IMR-90 (cell line): ENCODE data around the gene ELMO1. TPM values are rescaled to one million over a fixed set of nuclear protein-coding genes. Genes with fewer than 3 reads are reported as not detected.

Experiments used
- ATAC-seq: fragments of 200-7000 bp; cut with Tn5 transposase; 2 replicates; pipeline ENCODE4 v1.9.1; 2020; ENCODE audit warnings: low read depth, mild to moderate bottlenecking, moderate library complexity
- BruUV-seq: library from RNA; stranded (reverse); fragments of 400-500 nt; replicated peaks from 2 replicates; lab custom pipeline; 2021; lab: Mats Ljungman, UMichigan
- CTCF ChIA-PET: fragments of 300-600 bp; formaldehyde crosslinking; extraction: SDS; loops from one replicate; lab custom pipeline; 2021; ENCODE audit warnings: antibody characterized with exemption; lab: Yijun Ruan, JAX
- POLR2A ChIA-PET: fragments of 300-600 bp; sonication (Branson Sonifier 250); formaldehyde crosslinking; loops from one replicate; lab custom pipeline; 2022; ENCODE audit warnings: antibody characterized with exemption; ENCODE audit not compliant: unreplicated experiment; lab: Charles Lee
- DNase-seq: peaks from one replicate; pipeline ENCODE4 v3.0.0; 2013
- H2AFZ ChIP-seq: replicated peaks from 2 replicates; pipeline ENCODE3; 2013; ENCODE audit warnings: low read length, mild to moderate bottlenecking; ENCODE audit not compliant: poor library complexity
- H2AK5ac ChIP-seq: 2 replicates; pipeline ENCODE4 v1.6.1; 2013; ENCODE audit warnings: low read depth, low read length, inconsistent platforms
- H2AK9ac ChIP-seq: replicated peaks from 2 replicates; pipeline ENCODE3; 2013; ENCODE audit warnings: mild to moderate bottlenecking, low read depth, low read length, moderate library complexity; ENCODE audit not compliant: poor library complexity
- H2BK120ac ChIP-seq: 2 replicates; pipeline ENCODE4 v1.6.1; 2013; ENCODE audit warnings: low read depth, low read length, inconsistent platforms
- H2BK15ac ChIP-seq: 3 replicates; pipeline ENCODE4 v1.6.1; 2013; ENCODE audit warnings: low read depth, low read length, inconsistent platforms
- H2BK20ac ChIP-seq: 2 replicates; pipeline ENCODE4 v1.6.1; 2013; ENCODE audit warnings: low read depth, mild to moderate bottlenecking, inconsistent platforms, low read length, moderate library complexity
- H2BK5ac ChIP-seq: 2 replicates; pipeline ENCODE4 v1.6.1; 2013; ENCODE audit warnings: mild to moderate bottlenecking, low read depth, low read length, inconsistent platforms; ENCODE audit not compliant: poor library complexity, severe bottlenecking
- H3K14ac ChIP-seq: replicated peaks from 2 replicates; pipeline ENCODE4 v1.6.1; 2013; ENCODE audit warnings: low read depth, low read length, inconsistent platforms
- H3K18ac ChIP-seq: 2 replicates; pipeline ENCODE4 v1.6.1; 2013; ENCODE audit warnings: low read depth, low read length, control low read depth
- H3K23ac ChIP-seq: 2 replicates; pipeline ENCODE4 v1.6.1; 2013; ENCODE audit warnings: low read depth, low read length, inconsistent platforms
- H3K27ac ChIP-seq: 2 replicates; pipeline ENCODE4 v1.5.1; 2013; ENCODE audit warnings: mild to moderate bottlenecking, control low read depth, low read length; ENCODE audit not compliant: insufficient read depth
- H3K27me3 ChIP-seq: 2 replicates; pipeline ENCODE4 v1.6.1; 2013; ENCODE audit warnings: low read length; ENCODE audit not compliant: control insufficient read depth, insufficient read depth
- H3K36me3 ChIP-seq: 2 replicates; pipeline ENCODE4 v1.6.1; 2013; ENCODE audit warnings: low read length, mixed read lengths; ENCODE audit not compliant: control insufficient read depth, insufficient read depth
- H3K4ac ChIP-seq: 2 replicates; pipeline ENCODE4 v1.6.1; 2013; ENCODE audit warnings: low read depth, low read length, inconsistent platforms
- H3K4me1 ChIP-seq: 2 replicates; pipeline ENCODE4 v1.6.1; 2013; ENCODE audit warnings: low read length, mixed read lengths; ENCODE audit not compliant: control insufficient read depth, insufficient read depth
- H3K4me2 ChIP-seq: 2 replicates; pipeline ENCODE4 v1.6.1; 2013; ENCODE audit warnings: low read depth, mild to moderate bottlenecking, control low read depth, low read length, moderate library complexity
- H3K4me3 ChIP-seq: 2 replicates; pipeline ENCODE4 v1.5.1; 2013; ENCODE audit warnings: low read depth, mild to moderate bottlenecking, control low read depth, low read length, moderate library complexity; ENCODE audit not compliant: insufficient read depth
- H3K56ac ChIP-seq: 2 replicates; pipeline ENCODE4 v1.6.1; 2013; ENCODE audit warnings: low read length, inconsistent platforms; ENCODE audit not compliant: insufficient read depth; ENCODE audit errors: extremely low read depth
- H3K79me1 ChIP-seq, 2 experiments: 2 replicates each; pipeline ENCODE4 v1.6.1; 2013; ENCODE audit warnings: low read length in 2 of 2, inconsistent platforms in 1 of 2, low read depth in 1 of 2
- H3K9ac ChIP-seq: 2 replicates; pipeline ENCODE4 v1.6.1; 2013; ENCODE audit warnings: low read depth, low read length, control low read depth
- H3K9me1 ChIP-seq: 2 replicates; pipeline ENCODE4 v1.6.1; 2013; ENCODE audit warnings: low read length, inconsistent platforms; ENCODE audit not compliant: insufficient read depth
- H3K9me3 ChIP-seq: 2 replicates; pipeline ENCODE4 v1.6.1; 2013; ENCODE audit warnings: low read length; ENCODE audit not compliant: control insufficient read depth, insufficient read depth
- H4K20me1 ChIP-seq: 2 replicates; pipeline ENCODE4 v1.6.1; 2013; ENCODE audit warnings: low read length, inconsistent platforms; ENCODE audit not compliant: insufficient read depth
- H4K5ac ChIP-seq: 2 replicates; pipeline ENCODE4 v1.6.1; 2013; ENCODE audit warnings: mild to moderate bottlenecking, low read depth, low read length, control low read depth
- H4K8ac ChIP-seq, 2 experiments: 2 replicates each; pipeline ENCODE4 v1.6.1; 2013; ENCODE audit warnings: low read depth in 2 of 2, low read length in 2 of 2, control low read depth in 1 of 2, inconsistent platforms in 1 of 2
- H4K91ac ChIP-seq: 2 replicates; pipeline ENCODE4 v1.6.1; 2013; ENCODE audit warnings: low read depth, low read length, inconsistent platforms; ENCODE audit not compliant: insufficient read depth
- ELK1 ChIP-seq: fragments of 150-350 bp; IDR thresholded peaks from 2 replicates; pipeline ENCODE4 v1.6.1; 2016; ENCODE audit warnings: low read depth, mild to moderate bottlenecking, low read length, moderate library complexity, borderline replicate concordance
- FOS ChIP-seq: fragments of 150-350 bp; IDR thresholded peaks from 2 replicates; pipeline ENCODE4 v1.6.1; 2016; ENCODE audit warnings: low read depth, low read length
- MAZ ChIP-seq: IDR thresholded peaks from 2 replicates; pipeline ENCODE4 v1.6.1; 2012; ENCODE audit warnings: low read depth, mild to moderate bottlenecking, low read length, improper control_type of control experiment, moderate library complexity, borderline replicate concordance
- POLR2A ChIP-seq: IDR thresholded peaks from 2 replicates; pipeline ENCODE4 v1.6.1; 2012; ENCODE audit warnings: mild to moderate bottlenecking, low read depth, low read length
- RCOR1 ChIP-seq: IDR thresholded peaks from 2 replicates; pipeline ENCODE4 v1.6.1; 2012; ENCODE audit warnings: mild to moderate bottlenecking, low read length, improper control_type of control experiment; ENCODE audit not compliant: insufficient replicate concordance
- RFX5 ChIP-seq: IDR thresholded peaks from 2 replicates; pipeline ENCODE4 v1.8.0; 2012; ENCODE audit warnings: low read depth, mild to moderate bottlenecking, low read length, moderate library complexity
- WGBS, 2 experiments: methylation state at CpG; one replicate each; pipeline versions ENCODE4 v1.1.5 to v1.1.7; 2013; ENCODE audit warnings: missing lambda C conversion rate in 2 of 2; ENCODE audit not compliant: insufficient read length in 1 of 2; ENCODE audit errors: extremely low coverage in 2 of 2; 5-methylcytosine and 5-hydroxymethylcytosine counted together
- dilution Hi-C: fragments of 300-500 bp; cut with HindIII; formaldehyde crosslinking; loops from one replicate; pipeline ENCODE4 v1.14.3; 2018; ENCODE audit warnings: low sequenced_read_pairs; ENCODE audit not compliant: unreplicated experiment
- in situ Hi-C: fragments of 300-500 bp; cut with MboI; formaldehyde crosslinking; loops from 3 replicates; pipeline ENCODE4 v1.14.3; 2019; ENCODE audit warnings: low sequenced_read_pairs, inconsistent platforms, mixed read lengths
- intact Hi-C: fragments of 100-400 bp; cut with micrococcal nuclease; formaldehyde crosslinking; loops from 2 replicates; pipeline ENCODE4 v1.10.0; 2022
- polyA plus RNA-seq, 3 experiments: library from polyadenylated mRNA; depleted of rRNA; stranded (reverse); fragments of >200 nt; gene quantifications; 2 replicates each; pipeline ENCODE4 v1.2.3, GENCODE V29; 2012; ENCODE audit warnings: low replicate concordance in 1 of 3
- total RNA-seq: library from RNA; depleted of rRNA; stranded (reverse); fragments of >200 nt; gene quantifications from 2 replicates; pipeline ENCODE4 v1.2.3, GENCODE V29; 2012

Gene ELMO1
- total and polyA plus RNA-seq, 2 of the 4 experiments (the other 2 are of a cell fraction), result 0.03 TPM; not detected in 1

GRCh38 chr7:37018954-37019353 lies 429.7 kb downstream of the ELMO1 start:
- CTCF ChIA-PET, result interaction anchor here (0.6 kb wide), 1 partner anchor 163 kb away, joined by 3 read pairs; no protein-coding TSS in a partner anchor

More at GRCh38 chr7:37018954-37019353, 429.7 kb downstream of the ELMO1 start:
- Histone ChIP-seq H4K20me1 (no peaks in the 10 kb centered on the region), H4K8ac (no peak overlapping the region), H3K27ac (no peak overlapping the region), H3K18ac (no peak overlapping the region), H2AK9ac (no peak overlapping the region), H3K36me3 (no peaks in the 10 kb centered on the region), H2AFZ (no peak overlapping the region), H3K9me3 (no peaks in the 10 kb centered on the region), H2BK5ac (no peak overlapping the region), H3K79me1 (no peaks in the 10 kb centered on the region), H2AK5ac (no peak overlapping the region), H4K91ac (no peak overlapping the region), H3K56ac (no peak overlapping the region), H3K4me2 (no peak overlapping the region), H3K9ac (no peak overlapping the region), H3K4me1 (no peaks in the 10 kb centered on the region), H3K27me3 (no peaks in the 10 kb centered on the region), H4K5ac (no peak overlapping the region), H3K4me3 (no peak overlapping the region), H3K23ac (no peak overlapping the region), H2BK120ac (no peak overlapping the region), H3K4ac (no peak overlapping the region), H2BK20ac (no peak overlapping the region), H3K14ac (no peak overlapping the region), H3K9me1 (no peaks in the 10 kb centered on the region), H2BK15ac (no peak overlapping the region)
- dilution Hi-C loops (no loop called here), in situ Hi-C loops (no loop called here), intact Hi-C loops (no loop called here)
- ATAC-seq (no peak), DNase-seq (no peak)
- BruUV-seq, result no TSS peak
- no CpG with 5 or more reads among the region's 2 CpGs for WGBS, 2 experiments
- POLR2A ChIA-PET, result no interaction called here
- no peak for TF ChIP-seq FOS
- no peak for TF ChIP-seq RFX5
- no peak for TF ChIP-seq POLR2A
- no peak for TF ChIP-seq RCOR1
- no peak for TF ChIP-seq ELK1
- TF ChIP-seq MAZ, result no peak
